GM19099 (cell line): ENCODE results near the gene KIF1B.

Experiments
- POLR2A ChIP-seq: IDR thresholded peaks from 3 replicates; pipeline ENCODE4 v1.6.1; 2011; ENCODE audit warnings: low read depth; ENCODE audit not compliant: insufficient read length; ENCODE audit errors: extremely low read depth

KIF1B gene

GRCh38 chr1:10186331-10187025 is 23.9 kb upstream of the KIF1B start:
- TF ChIP-seq POLR2A, result no peak

GRCh38 chr1:10187026-10187334 is 23.4 kb upstream of the KIF1B start:
- TF ChIP-seq POLR2A, result no peak

GRCh38 chr1:10188133-10188650 is 22.2 kb upstream of the KIF1B start:
- no peak for TF ChIP-seq POLR2A

GRCh38 chr1:10189659-10190058 is 20.7 kb upstream of the KIF1B start:
- no peak for TF ChIP-seq POLR2A

GRCh38 chr1:10192263-10192662 is 18.1 kb upstream of the KIF1B start:
- no peak for TF ChIP-seq POLR2A

- no peak for TF ChIP-seq POLR2A
These were observed 17.1 kb upstream of the KIF1B start for GRCh38 chr1:10193288-10193687.

- no peak for TF ChIP-seq POLR2A
These were observed 14.8 kb upstream of the KIF1B start for GRCh38 chr1:10195570-10195969.

- TF ChIP-seq POLR2A, result no peak
These were observed 13.4 kb upstream of the KIF1B start for GRCh38 chr1:10196976-10197375.

- TF ChIP-seq POLR2A, result no peak
These were observed 9.8 kb upstream of the KIF1B start for GRCh38 chr1:10200620-10201019.

- no peak for TF ChIP-seq POLR2A
These were observed 6.2 kb upstream of the KIF1B start for GRCh38 chr1:10204003-10204642.

GRCh38 chr1:10207810-10208209 is 2.6 kb upstream of the KIF1B start:
- TF ChIP-seq POLR2A, result no peak

- TF ChIP-seq POLR2A, result no peak
These were observed 1.8 kb upstream of the KIF1B start for GRCh38 chr1:10208537-10208936.

- TF ChIP-seq POLR2A, result no peak
These were observed 823 bp upstream of the KIF1B start for GRCh38 chr1:10209590-10209904.

GRCh38 chr1:10210841-10211804 is 753 bp downstream of the KIF1B start:
- no peak for TF ChIP-seq POLR2A

GRCh38 chr1:10211805-10212410 is 1.5 kb downstream of the KIF1B start:
- no peak for TF ChIP-seq POLR2A
